IPS-18a (cell line): ENCODE data around the gene DCAF8.

Experiments used
- H3K27ac ChIP-seq: one replicate; pipeline ENCODE4 v1.5.1; 2013; ENCODE audit warnings: low read length
- H3K27me3 ChIP-seq: one replicate; pipeline ENCODE4 v1.6.1; 2013; ENCODE audit warnings: mild to moderate bottlenecking, low read length; ENCODE audit not compliant: control insufficient read depth, insufficient read depth
- H3K36me3 ChIP-seq: one replicate; pipeline ENCODE4 v1.6.1; 2013; ENCODE audit warnings: low read depth, low read length; ENCODE audit not compliant: control insufficient read depth
- H3K4me1 ChIP-seq: one replicate; pipeline ENCODE4 v1.6.1; 2013; ENCODE audit warnings: low read depth, low read length; ENCODE audit not compliant: control insufficient read depth
- H3K4me3 ChIP-seq: one replicate; pipeline ENCODE4 v1.5.1; 2013; ENCODE audit warnings: low read length
- H3K9ac ChIP-seq: one replicate; pipeline ENCODE4 v1.6.1; 2013; ENCODE audit warnings: mild to moderate bottlenecking, low read length, moderate library complexity
- H3K9me3 ChIP-seq: one replicate; pipeline ENCODE4 v1.6.1; 2013; ENCODE audit warnings: low read depth, low read length; ENCODE audit not compliant: control insufficient read depth

DCAF8 gene

DNA sequence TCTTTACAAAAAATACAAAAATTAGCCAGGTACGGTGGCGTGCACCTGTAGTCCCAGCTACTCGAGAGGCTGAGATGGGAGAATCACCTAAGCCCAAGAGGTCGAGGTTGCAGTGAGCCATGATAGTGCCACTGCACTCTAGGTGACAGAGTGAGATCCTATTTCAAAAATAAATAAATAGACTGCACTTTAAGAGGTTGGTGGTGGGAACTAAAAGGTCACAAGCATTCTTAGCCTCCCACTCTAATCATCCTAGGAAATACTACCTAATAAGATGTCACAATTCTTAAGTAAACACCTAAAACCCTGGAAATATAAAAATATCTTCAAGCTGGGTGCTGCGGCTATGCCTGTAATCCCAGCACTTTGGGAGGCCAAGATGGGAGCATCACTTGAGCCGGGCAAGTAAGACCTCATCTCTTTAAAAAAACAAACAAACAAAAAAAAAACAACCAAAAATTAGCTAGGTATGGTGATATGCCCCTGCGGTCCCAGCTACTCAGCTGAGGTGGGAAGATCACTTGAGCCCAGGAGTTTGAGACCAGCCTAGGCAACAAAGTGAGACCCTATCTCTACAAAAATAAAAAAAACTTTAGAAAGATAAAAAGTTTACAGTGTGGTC lies 4.1 kb downstream of the DCAF8 start:
- H3K4me1 ChIP-seq, result peaks cover 23% of the 10 kb centered on the region
- H3K9ac ChIP-seq, result no peak overlapping the region

DNA sequence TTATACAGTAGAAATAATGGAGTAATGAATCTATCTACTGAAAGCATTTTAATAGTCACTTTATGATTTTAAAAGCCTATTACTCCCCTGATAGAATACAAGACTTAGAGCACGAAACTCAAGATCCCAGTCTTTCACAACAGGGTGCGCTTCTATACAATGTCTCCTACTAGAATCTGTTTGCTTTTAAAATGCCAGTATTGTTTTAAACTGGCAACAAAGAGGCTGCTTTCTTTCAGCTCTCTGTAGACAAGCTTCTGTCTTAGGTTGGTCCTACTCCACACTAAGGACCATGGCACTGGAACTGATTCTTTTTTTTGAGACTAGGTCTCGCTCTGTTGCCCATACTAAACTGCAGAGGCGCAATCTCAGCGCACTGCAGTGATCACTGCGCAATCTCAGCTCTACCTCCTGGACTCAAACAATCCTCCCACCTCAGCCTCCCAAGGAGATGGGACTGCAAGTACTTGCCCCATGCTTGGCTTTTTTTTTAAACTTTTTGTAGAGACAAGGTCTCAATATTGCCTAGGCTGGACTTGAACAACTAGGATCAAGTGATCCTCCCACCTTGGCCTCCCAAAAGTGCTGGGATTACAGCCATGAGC lies 4.8 kb downstream of the DCAF8 start:
- H3K9ac ChIP-seq, result no peak overlapping the region

More for the DNA sequence above, 4.1 kb downstream of the DCAF8 start:
- no peaks in the 10 kb centered on the region for H3K27me3 ChIP-seq
- H3K27ac ChIP-seq, result no peak overlapping the region
- no peaks in the 10 kb centered on the region for H3K9me3 ChIP-seq
- H3K4me3 ChIP-seq, result no peak overlapping the region
- peaks cover 7% of the 10 kb centered on the region for H3K36me3 ChIP-seq

DNA sequence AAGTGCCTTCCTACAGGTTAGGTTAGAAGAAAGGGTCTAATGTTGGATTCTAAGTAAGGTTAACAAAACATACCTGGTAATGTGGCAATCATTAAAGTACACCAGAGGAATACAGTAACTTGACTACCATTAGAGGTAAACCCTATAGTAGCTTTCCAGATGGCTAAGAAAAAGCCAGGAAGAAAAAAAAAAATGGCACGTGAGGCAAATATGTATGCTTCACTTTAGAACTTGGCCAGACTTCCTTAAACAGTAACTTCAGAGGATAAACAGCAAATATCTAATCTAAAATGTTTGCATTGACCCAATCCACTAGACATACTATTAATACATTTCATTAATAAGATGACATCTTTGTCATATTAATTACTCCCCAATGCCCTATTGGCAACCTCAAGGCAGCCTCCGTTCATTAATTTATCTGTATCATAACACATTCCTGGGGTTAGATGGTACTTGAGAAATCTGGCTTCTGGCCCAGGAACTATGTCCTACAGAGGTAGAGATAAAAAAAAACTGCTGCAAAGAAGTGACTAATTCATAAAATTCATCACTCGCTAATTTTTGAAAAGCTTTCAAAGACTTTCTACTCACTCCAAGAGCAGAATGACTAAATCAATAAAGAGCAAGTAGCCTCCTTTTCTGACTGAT lies 5.8 kb downstream of the DCAF8 start:
- Histone ChIP-seq H3K36me3 (peaks cover 7% of the 10 kb centered on the region), H3K4me1 (peaks cover 23% of the 10 kb centered on the region), H3K4me3 (no peak overlapping the region), H3K9ac (no peak overlapping the region), H3K9me3 (no peaks in the 10 kb centered on the region), H3K27ac (no peak overlapping the region), H3K27me3 (no peaks in the 10 kb centered on the region)

More for the DNA sequence above, 4.8 kb downstream of the DCAF8 start:
- H3K36me3 ChIP-seq, result peaks cover 7% of the 10 kb centered on the region
- H3K4me1 ChIP-seq, result peaks cover 23% of the 10 kb centered on the region
- H3K9me3 ChIP-seq, result no peaks in the 10 kb centered on the region
- H3K27me3 ChIP-seq, result no peaks in the 10 kb centered on the region
- no peak overlapping the region for H3K4me3 ChIP-seq
- H3K27ac ChIP-seq, result no peak overlapping the region

DNA sequence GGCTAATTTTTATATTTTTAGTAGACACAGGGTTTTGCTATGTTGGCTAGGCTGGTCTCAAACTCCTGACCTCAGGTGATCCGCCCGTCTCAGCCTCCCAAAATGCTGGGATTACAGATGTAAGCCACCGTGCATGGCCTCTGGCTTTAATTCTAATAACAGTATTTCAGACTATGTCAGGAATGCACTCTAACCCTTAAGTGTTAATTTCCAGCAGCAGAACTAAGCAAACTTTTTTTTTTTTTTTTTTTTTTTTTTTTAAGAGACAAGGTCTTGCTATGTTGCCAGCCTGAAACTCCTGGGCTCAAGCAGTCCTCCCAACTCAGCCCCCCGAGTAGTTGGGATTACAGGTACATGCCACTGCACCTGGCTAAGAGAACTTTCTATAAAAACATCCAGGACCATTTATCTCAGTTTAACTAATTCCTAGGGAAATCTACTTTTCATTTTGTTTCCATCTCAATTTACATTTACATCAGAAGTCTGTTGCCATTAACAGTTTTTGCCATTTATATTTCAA lies 6.5 kb downstream of the DCAF8 start:
- Histone ChIP-seq H3K9ac (no peak overlapping the region), H3K36me3 (peaks cover 7% of the 10 kb centered on the region), H3K9me3 (no peaks in the 10 kb centered on the region), H3K27ac (no peak overlapping the region), H3K27me3 (no peaks in the 10 kb centered on the region), H3K4me1 (peaks cover 19% of the 10 kb centered on the region), H3K4me3 (no peak overlapping the region)

DNA sequence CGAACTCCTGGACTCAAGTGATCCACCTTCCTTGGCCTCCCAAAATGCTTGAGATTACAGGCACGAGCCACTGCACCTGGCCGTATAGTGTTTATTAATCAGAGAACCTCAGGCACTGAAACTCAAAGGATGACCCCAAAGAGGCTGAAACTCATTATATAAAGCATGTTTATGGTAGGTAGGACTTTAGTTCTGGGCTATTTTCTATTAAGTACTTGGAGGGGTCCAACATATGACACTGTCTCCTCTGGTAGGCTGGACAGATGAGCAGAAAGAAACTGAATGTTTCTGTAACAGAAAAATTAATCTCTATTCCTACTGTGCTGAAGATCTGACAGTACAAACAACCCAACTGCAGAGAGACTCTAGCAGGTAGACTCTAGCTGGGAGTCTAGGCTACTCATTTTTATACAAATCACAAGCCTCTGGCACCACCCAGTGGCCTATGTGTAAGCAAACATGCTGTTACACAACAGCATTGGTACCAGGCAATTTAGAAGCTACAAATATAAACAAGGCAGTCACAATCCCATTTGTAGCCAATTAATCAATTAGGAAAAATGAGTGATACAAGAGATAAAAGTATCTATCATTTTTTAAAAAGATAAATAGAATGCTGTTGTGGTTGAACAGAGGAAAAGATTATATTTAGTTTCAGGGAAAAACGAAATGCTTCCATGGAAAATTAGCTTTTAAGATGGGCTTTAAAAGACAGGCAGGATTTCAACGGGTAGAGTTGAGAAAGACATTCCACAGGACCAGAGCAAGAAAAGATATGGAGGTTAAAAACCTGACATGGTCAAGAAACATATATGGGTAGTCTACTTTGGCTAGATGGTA lies 10.4 kb downstream of the DCAF8 start:
- no peaks in the 10 kb centered on the region for H3K4me1 ChIP-seq
- no peak overlapping the region for H3K27ac ChIP-seq
- no peaks in the 10 kb centered on the region for H3K9me3 ChIP-seq
- no peak overlapping the region for H3K9ac ChIP-seq
- H3K4me3 ChIP-seq, result no peak overlapping the region
- no peaks in the 10 kb centered on the region for H3K36me3 ChIP-seq
- H3K27me3 ChIP-seq, result no peaks in the 10 kb centered on the region

DNA sequence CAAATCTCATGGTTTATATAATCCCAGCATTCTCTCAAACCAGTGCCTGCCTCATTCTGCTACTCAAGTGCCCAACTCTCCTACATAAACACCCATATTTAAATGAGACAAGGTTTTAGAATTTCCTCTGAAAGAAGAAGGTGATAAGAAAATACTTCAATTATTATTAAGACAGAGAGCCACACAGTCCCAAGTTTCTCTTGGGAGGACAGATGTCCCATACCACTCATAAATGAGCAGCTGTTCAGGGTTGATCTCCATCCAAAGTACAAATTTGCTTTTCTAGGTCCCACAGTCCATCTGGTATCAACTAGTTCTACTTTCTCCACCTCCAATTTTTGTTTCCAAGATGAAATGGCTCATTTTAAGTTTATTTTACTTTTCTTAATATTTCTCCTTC lies 11.3 kb downstream of the DCAF8 start:
- Histone ChIP-seq H3K9me3 (no peaks in the 10 kb centered on the region), H3K36me3 (no peaks in the 10 kb centered on the region), H3K9ac (no peak overlapping the region), H3K27ac (no peak overlapping the region), H3K27me3 (no peaks in the 10 kb centered on the region), H3K4me1 (no peaks in the 10 kb centered on the region), H3K4me3 (no peak overlapping the region)

DNA sequence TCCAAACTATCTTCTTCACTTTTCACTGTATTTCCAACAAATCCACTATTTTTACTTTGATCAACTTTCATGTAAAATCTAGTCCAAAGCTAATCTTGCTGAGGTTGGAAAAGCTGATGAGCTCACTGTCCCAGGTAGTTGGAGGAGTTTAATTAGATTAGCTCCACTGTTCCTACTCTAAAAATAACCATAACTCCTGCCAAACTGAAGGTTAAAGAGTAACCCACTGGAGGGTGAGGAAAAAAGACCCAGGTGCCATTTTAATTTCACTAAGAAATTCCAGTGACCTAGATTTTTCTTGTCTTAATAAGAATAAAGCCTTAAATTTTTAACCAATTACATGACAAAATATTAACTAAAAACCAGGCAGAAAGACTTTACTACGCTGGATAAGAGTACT lies 15.3 kb downstream of the DCAF8 start:
- H3K9ac ChIP-seq, result no peak overlapping the region

DNA sequence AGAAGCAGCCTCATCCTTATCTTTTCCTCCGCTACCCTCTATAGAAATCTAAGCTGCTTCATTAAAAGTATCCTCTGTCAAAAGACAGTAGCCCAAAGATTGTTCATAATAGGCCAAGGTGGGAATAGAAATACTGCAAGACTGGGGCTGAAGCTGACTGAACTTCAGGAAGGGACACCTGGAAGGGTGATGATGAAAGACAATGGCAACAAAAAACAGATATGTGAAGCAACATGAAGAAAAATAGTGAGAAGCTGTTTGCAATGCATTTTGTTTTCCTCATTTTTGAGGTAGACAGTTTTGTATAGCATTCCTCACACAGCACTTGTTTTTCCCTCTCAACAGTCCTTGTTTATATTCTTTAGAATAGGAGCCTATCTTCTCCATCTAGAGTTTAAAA lies 16.9 kb downstream of the DCAF8 start:
- no peak overlapping the region for H3K9ac ChIP-seq
- no peak overlapping the region for H3K4me3 ChIP-seq
- H3K4me1 ChIP-seq, result no peaks in the 10 kb centered on the region
- no peaks in the 10 kb centered on the region for H3K9me3 ChIP-seq
- H3K27ac ChIP-seq, result no peak overlapping the region
- peaks cover 14% of the 10 kb centered on the region for H3K36me3 ChIP-seq
- no peaks in the 10 kb centered on the region for H3K27me3 ChIP-seq

More for the DNA sequence above, 15.3 kb downstream of the DCAF8 start:
- Histone ChIP-seq H3K4me3 (no peak overlapping the region), H3K36me3 (peaks cover 13% of the 10 kb centered on the region), H3K4me1 (no peaks in the 10 kb centered on the region), H3K27me3 (no peaks in the 10 kb centered on the region), H3K9me3 (no peaks in the 10 kb centered on the region), H3K27ac (no peak overlapping the region)

DNA sequence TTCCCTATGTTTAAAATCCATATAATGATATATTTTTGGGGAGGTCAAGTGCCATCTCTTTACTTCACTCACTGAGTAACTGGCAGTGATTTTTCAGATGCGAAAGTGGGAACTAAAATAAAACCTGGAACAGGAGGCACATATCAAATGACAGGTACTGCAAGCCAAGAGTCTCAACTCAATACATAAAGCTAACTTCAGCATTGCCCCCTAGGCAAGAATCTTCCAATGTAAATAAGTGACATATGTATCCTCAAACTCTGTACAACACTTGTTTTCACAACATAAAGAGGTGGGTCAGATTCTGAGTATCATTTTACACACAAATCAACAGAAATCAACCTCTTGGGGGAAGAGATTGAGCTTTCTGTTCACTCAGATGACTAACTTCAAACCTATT lies 18.1 kb downstream of the DCAF8 start:
- no peak overlapping the region for H3K9ac ChIP-seq
- peaks cover 26% of the 10 kb centered on the region for H3K36me3 ChIP-seq
- H3K9me3 ChIP-seq, result no peaks in the 10 kb centered on the region
- no peak overlapping the region for H3K27ac ChIP-seq
- H3K4me1 ChIP-seq, result no peaks in the 10 kb centered on the region
- H3K4me3 ChIP-seq, result no peak overlapping the region
- H3K27me3 ChIP-seq, result no peaks in the 10 kb centered on the region

DNA sequence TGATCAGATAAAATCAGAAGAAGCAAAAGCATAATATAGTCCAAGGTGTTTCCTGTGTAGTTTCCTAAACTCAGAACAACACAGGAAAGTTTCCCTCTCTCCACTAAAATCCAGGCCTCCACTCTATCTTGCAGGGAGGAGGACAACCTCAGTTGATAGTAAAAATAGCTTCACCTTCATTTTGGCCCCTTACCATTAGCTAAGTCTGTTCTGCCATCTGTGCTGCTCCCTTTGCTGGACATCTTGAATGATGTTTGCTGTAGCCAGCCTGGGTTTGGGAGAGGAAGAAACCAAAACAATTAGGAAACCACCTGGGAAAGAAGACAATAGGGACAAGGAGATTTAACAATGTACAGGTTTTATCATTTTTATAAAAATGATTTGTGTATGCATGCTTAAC lies 18.6 kb downstream of the DCAF8 start:
- Histone ChIP-seq H3K9ac (no peak overlapping the region), H3K4me1 (no peaks in the 10 kb centered on the region), H3K27me3 (no peaks in the 10 kb centered on the region), H3K4me3 (no peak overlapping the region), H3K9me3 (no peaks in the 10 kb centered on the region), H3K27ac (no peak overlapping the region), H3K36me3 (peaks cover 31% of the 10 kb centered on the region)

DNA sequence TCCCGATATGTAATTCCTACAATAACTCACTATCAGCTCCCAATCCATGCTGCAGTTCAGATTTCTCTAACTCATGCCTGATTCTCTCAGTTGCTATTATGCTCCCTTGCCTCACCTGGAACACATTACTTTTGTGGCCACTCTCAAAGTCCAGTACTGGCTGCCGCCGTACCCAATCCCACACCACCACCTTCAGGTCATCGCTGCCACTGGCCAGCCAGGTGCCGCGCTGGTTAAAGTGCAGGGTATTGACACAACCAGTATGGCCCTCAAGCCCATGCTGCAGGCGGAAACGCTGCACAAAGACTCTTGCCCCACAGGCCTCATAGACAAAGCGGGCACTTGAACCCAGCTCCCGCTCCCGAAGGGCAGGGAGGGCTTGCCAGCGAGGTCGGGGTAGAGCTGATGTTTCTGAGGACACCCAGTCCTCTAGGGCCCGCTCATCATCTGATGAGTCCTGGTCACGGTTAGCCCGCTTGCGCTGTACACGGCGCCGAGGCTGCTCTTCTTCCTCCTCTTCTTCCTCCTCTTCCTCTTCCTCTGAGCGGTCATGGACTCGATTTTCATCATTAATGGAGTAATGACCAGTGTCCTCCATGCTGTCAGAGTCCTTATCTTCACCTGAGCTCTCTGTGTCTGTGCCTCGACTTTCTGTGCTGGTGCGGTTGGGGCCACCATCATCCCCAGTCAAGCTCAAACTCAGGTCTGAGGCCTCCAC lies 22.6 kb downstream of the DCAF8 start:
- Histone ChIP-seq H3K9me3 (no peaks in the 10 kb centered on the region), H3K4me3 (no peak overlapping the region), H3K9ac (no peak overlapping the region), H3K27me3 (no peaks in the 10 kb centered on the region), H3K36me3 (peaks cover 68% of the 10 kb centered on the region), H3K27ac (no peak overlapping the region), H3K4me1 (no peaks in the 10 kb centered on the region)
